CD4-positive, alpha-beta T cell treated with Interleukin-12 subunit alpha and Interleukin-12 subunit beta, for 1 hour (primary cell): Measurements from ENCODE around the gene SLAMF9.

Experiments used
- DNase-seq: peaks from one replicate; pipeline ENCODE4 v3.0.0-alpha.2; 2020

Gene SLAMF9

DNA sequence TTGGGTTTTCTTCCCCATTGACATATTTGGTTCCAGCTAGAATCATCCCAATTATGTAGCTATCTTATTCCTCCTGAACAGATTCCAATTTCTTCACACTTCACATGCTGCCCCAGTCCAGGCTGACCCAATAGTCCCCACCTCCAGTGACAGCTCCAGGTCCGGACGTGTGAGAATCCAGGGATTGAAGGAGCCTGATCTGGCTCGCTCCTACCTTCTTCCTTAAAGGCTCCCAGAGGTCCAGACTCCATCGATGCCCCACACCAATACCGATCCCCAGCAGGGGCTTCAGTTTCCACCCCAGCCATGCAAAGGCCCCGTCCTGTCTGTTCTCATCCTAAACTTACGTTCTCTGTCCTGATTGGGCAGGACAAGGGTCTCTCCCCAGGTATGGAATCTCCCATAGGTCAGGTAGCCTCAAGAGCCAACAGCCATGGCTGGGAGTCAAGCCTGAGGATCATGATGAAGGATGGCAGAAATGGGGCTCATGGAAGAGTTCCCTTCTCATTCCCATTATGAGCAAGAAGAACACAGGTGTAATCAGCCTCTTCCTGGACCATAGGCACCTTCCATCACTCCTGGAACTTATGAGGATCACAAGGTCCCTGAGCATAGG is 20.4 kb upstream of the SLAMF9 start:
- no peak for DNase-seq

GRCh38 chr1:159973350-159973940 is 19.4 kb upstream of the SLAMF9 start:
- DNase-seq = no peak

- no peak for DNase-seq
Observed at GRCh38 chr1:159972443-159973205, 18.6 kb upstream of the SLAMF9 start.

DNA sequence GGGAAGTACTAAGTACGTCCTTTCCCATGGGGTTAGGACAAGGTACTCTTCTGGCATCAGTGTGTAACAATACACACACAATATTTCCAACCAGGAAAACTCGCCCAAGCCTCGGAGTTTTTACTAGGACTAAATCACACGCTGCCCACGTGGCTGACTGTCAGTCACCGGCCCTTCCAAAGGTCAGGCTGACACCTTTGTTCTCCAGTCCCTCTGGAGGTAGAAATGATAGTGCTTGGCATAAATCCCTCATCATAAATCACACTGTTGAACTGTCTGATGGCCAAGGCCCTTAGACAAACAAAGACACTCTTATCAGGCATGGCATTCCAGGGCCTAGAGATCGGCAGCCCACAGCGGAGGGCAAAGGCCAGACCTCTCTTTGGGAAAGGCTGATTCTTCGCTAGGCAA is 16.9 kb upstream of the SLAMF9 start:
- DNase-seq = no peak

DNA sequence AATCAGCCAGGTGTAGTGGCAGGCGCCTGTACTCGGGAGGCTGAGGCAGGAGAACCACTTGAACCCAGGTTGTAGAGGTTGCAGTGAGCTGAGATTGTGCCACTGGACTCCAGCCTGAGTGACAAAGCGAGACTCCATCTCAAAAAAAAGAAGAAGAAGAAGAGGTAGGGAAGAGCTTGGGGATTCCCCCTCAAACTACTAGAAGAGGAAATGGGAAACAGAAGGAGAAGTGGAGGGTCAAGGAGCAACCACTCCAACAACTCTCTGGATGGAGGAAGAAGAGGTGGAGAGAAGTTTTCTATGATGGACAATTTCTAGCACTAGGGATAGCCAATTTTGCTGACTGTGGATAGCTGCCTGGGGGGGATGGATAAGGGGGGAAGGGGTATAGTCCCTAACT is 14.9 kb upstream of the SLAMF9 start:
- DNase-seq = no peak

GRCh38 chr1:159965263-159965662 is 11.2 kb upstream of the SLAMF9 start:
- no peak for DNase-seq

DNA sequence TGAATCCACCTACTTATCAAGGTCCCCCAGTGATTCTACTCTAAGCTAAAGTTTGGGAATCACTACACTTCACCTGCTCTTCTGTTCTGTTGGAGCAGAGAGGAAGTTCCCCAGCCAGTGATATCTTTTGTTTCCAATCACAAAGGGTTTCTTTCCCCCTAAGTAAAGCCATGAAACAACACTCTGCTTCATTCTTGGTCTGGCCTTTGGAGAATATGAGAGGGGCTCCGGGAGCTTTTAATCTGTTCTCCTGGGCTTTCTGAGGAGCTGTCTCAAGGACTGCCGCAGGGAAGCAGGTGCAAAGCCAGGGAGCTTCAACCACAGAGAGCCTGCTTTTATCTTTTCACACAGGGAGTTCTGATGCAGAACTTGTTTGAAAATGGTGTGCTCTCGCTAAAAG is 10.1 kb upstream of the SLAMF9 start:
- no peak for DNase-seq

GRCh38 chr1:159962176-159962575 is 8.1 kb upstream of the SLAMF9 start:
- DNase-seq = no peak

DNA sequence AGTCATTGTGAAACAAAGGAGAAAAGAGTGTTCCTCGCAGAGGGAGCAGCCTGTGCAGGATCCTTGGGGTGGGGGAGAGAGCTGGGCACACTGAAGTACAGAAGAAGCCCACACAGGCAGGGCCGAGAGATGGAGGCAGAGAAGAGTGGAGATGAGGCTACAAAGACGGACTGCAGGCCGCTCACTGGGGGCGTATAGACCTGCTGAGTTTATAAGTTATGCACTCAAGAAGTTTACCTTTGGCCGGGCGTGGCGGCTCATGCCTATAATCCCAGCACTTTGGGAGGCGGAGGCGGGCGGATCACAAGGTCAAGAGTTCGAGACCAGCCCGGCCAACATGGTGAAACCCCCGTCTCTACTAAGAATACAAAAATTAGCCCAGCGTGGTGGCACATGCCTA is 7.6 kb upstream of the SLAMF9 start:
- DNase-seq = no peak

- no peak for DNase-seq
Observed at GRCh38 chr1:159960721-159961381, 6.8 kb upstream of the SLAMF9 start.

- DNase-seq = no peak
Observed at GRCh38 chr1:159959451-159959850, 5.4 kb upstream of the SLAMF9 start.

DNA sequence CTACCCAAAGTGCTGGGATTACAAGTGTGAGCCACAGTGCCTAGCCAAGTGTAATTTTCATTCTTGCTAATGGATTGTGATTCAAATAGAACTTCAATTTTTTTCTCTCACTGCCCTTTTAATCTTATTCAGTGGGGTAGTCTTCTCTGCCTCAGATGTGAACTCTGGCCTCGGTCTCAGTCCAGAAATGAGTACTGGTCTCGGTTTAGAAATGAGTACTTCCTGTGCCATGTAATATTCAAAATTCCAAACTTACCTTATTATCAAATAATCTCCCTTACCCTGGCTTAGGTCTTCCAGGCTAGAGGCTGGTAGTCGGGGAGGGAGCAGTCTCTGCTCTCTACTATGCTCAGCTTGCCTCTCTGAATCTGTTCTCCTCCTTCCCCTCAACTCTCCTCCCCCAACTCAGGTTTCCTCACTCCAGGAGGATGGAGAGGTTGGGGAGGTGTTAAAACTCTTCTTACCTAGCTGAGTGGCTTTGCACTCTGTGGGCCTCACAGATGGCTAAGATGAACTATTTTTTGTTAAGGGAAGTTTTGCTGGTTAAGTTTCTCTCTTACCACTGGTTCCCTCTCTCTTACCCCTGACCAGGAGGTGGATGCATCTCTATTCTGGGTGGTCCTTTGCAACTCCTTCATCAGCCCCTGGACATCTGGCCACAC is 4.8 kb upstream of the SLAMF9 start:
- DNase-seq = no peak

DNA sequence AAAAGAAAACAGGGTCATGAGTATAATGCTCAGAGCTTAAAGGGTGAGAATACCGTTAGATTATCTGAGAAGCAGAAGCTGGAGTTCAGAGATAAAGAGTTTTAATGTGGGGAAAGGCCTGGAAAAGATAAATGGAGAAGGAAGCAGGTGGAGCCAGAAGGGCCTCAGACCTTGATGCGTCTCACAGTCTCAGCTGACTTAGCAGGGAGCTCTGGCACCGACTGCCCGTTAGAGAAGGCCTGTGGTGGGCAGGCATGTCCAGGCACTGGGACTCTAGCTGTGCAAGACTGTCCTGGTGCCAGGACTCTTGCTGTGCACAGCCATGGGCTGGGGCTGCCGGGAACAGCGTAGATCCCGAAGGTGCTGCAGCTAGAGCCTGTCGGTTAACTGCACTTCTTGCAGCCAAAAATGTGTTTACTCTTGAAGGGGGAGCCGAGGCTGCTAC is 3.8 kb upstream of the SLAMF9 start:
- DNase-seq = no peak

- no peak for DNase-seq
Observed at GRCh38 chr1:159955456-159955855, 1.4 kb upstream of the SLAMF9 start.

DNA sequence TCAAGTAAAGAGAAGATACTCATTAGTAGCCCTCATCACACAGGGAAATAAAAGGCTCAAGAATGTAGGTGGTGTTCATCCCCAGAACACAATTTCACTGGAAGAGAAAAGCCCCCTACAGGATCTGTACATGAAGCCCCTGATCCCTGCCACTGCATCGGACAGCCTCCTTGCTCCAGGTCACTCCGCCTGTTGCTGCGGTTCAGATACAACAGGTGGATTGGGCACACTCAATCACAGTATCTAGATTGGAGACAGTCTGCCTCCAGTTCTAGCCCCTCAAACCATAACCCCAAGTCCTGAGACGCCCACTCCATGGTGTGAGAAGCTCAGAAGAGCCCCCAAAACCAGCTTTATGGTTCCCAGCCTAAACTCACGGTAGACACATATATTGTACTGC is 1.1 kb downstream of the SLAMF9 start:
- DNase-seq = no peak

- DNase-seq = no peak
Observed at GRCh38 chr1:159951551-159951950, 2.5 kb downstream of the SLAMF9 start.

DNA sequence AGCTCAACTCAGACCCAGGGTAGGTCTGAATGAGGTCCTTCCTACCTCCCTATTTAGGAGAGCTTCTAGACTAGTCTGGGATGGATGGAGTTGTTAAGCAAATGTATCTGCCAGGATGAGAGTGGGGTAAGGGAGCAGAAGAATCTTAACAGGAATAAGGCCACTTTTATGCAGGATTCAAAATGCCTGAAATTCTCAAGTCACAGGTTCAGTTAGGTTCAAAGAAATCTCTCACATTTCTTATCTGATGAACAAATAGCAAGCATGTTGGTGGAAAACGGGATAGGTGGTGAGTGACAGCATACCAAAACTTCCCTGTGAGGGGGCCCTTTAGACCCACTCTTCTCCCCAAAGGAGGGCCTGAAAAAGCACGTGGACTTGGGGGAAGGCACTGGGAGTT is 3.0 kb downstream of the SLAMF9 start:
- DNase-seq = no peak

- DNase-seq = no peak
Observed at GRCh38 chr1:159949981-159950381, 4.1 kb downstream of the SLAMF9 start.

DNA sequence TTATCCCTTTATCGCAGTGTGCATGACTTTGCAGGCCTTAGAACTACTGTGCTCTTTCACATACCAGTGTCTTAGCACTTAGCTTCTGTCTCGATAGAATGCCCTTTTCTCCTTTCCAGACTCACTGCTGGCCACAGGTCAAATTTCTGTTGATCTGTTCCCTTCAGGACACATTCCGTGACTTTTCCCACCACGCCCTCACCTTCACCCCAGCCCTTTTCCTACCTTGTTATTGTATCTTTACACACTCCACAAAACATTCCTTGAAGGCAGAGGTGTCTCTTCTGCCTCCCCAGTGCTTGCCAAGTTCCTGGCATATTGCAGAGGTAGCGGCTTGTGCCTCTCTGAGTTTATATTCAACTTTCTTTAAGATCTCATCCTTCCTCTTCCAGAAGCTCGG is 4.9 kb downstream of the SLAMF9 start:
- DNase-seq = no peak

DNA sequence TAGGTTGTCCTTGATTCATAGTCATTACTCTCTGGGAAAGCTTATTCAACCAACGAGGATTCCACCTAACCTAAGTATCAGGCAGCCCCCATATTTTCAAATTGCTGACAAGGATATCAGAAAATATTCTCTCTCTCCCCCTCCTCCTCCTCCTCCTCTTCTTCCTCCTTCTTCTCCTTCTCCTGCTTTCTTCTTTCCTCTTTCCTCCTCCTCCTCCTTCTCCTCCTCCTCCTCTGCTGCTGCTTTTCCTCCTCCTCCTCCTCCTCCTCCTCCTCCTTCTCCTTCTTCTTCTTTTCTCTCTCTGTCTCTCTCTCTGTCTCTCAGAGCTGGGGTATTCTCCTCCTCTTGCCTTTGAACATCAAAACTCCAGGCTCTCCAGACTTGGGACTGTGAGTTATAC is 6.1 kb downstream of the SLAMF9 start:
- no peak for DNase-seq

DNA sequence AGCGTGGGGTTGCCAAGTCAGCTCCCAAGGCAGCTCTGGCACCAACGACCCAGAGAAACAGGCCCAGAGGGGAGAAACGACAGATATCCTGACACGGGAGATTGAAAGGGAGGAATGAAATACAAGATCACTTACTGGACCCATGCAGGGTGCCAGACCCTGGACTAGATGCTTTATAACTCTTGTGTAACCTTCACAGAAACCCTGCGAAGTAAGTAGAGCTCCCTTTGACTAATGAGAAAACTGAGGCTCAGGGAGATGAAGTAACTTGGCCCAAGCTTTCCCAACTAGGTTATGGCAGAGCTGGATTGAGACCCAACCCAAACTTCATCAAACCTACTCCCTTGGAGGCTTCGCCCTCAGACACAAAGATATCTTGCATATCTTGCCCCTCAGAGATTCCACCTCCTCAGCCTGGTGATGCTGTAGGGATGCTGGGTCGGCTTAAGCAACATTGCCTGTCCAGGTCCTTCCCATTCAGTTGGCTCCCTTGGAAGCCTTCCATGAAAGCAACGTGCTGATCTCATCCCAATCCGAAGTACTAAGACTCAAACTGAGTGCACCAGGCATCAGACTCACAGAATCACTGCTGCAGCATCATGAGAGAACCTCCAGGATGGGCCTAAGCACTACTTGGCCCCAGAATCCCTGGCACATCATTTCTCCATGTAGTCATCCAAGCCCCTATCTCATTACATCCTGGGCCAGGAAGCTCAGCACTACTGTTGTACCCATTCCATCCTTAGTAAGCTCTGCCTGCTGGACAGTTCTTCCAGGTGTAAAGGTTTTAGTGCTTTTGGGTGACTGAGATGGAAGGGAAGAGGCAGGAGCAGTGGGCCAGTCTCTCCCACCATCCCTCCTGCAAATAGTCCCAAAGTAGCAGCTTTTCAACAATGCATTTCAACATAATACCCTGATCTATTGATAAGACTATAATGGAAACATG is 7.5 kb downstream of the SLAMF9 start:
- no peak for DNase-seq
